ENCODE data around the gene CARM1.

- TF ChIP-seq CTCF (conservative IDR thresholded peaks at IDR 0.05; ENCODE audit: low read length) (no peak), EZH2phosphoT487 (IDR thresholded peaks at IDR 0.05; ENCODE audit: borderline replicate concordance) (no peak)
Observed at GRCh38 chr19:10935371-10936059, 64.2 kb downstream of the CARM1 start.
